Ishikawa (cell line): ENCODE results near the gene TNFAIP2.

Source experiments
- CEBPB ChIP-seq: IDR thresholded peaks from 2 replicates; pipeline ENCODE4 v1.6.1; 2012
- CREB1 ChIP-seq: IDR thresholded peaks from 2 replicates; pipeline ENCODE4 v1.6.1; 2012; ENCODE audit warnings: low read depth
- EGR1 ChIP-seq: IDR thresholded peaks from 2 replicates; pipeline ENCODE4 v1.6.1; 2012
- EP300 ChIP-seq: IDR thresholded peaks from 2 replicates; pipeline ENCODE4 v1.6.1; 2012; ENCODE audit warnings: borderline replicate concordance
- FOXM1 ChIP-seq: IDR thresholded peaks from 2 replicates; pipeline ENCODE4 v1.6.1; 2012; ENCODE audit warnings: low read depth, borderline replicate concordance
- NFIC ChIP-seq: IDR thresholded peaks from 2 replicates; pipeline ENCODE4 v1.6.1; 2012
- RAD21 ChIP-seq: IDR thresholded peaks from 2 replicates; pipeline ENCODE4 v1.6.1; 2012; ENCODE audit warnings: low read depth
- TAF1 ChIP-seq: IDR thresholded peaks from 2 replicates; pipeline ENCODE4 v1.6.1; 2012; ENCODE audit warnings: low read depth, mild to moderate bottlenecking
- TCF12 ChIP-seq: IDR thresholded peaks from 2 replicates; pipeline ENCODE4 v1.6.1; 2012; ENCODE audit warnings: low read depth
- TEAD4 ChIP-seq: IDR thresholded peaks from 2 replicates; pipeline ENCODE4 v1.6.1; 2012
- YY1 ChIP-seq: IDR thresholded peaks from 2 replicates; pipeline ENCODE4 v1.6.1; 2012; ENCODE audit warnings: low read depth
- ZBTB7A ChIP-seq: IDR thresholded peaks from 2 replicates; pipeline ENCODE4 v1.6.1; 2012; ENCODE audit warnings: low read depth
- TF ChIP-seq, protein P1 (sequence below): IDR thresholded peaks from 2 replicates; pipeline ENCODE4 v1.6.1; 2012
- TF ChIP-seq, protein P2 (sequence below): IDR thresholded peaks from 2 replicates; pipeline ENCODE4 v1.6.1; 2012
- TF ChIP-seq, protein P3 (sequence below): IDR thresholded peaks from 2 replicates; pipeline ENCODE4 v1.6.1; 2012; ENCODE audit warnings: low read depth, mild to moderate bottlenecking

TNFAIP2 gene

DNA sequence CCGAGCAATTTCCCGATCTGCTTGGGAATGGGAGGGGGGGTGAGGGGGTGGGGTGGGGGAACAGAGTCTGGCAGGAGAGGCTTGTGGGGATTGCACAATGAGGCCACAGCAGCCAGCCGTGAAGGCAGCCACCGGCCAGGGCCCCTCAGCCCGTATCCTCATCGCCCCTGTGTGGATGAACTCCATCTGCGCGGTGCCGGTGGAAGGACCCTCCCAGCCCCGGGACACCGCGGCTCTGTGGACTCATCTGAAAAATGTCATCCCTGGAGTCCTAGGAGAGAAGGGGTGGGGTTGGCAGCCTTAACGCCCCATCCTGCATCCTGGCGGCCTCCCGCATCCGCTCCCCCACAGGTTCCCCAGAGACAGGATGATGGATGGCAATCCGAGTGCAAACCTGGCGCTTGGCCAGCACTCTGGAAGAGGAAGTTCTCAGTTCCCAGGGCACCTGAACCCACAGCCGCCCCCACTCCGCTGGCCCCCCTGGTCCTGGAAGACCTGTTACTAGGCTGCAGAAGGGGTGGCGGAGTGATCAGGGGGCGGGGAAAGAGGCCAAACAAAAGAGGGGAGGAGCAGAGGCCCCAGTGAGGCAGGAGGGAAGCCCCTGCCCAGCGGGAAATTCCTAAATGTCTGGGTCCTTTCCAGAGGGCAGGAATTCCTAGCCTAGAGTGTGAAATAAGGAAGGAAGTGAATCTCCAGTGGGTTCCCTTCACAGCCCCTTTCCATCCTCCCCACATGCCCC is 1.2 kb upstream of the TNFAIP2 start:
- TF ChIP-seq TCF12 = peak; percentile 93
- TF ChIP-seq TAF1 = no peak
- TF ChIP-seq, protein P1, sequence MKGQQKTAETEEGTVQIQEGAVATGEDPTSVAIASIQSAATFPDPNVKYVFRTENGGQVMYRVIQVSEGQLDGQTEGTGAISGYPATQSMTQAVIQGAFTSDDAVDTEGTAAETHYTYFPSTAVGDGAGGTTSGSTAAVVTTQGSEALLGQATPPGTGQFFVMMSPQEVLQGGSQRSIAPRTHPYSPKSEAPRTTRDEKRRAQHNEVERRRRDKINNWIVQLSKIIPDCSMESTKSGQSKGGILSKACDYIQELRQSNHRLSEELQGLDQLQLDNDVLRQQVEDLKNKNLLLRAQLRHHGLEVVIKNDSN = peak; percentile 12; the same call in 1 of the 2 replicates
- TF ChIP-seq RAD21 = peak; percentile 18; the same call in 1 of the 2 replicates
- TF ChIP-seq EP300 = peak; percentile 91
- no peak; the same call in 1 of the 2 replicates for TF ChIP-seq ZBTB7A
- TF ChIP-seq YY1 = peak; percentile 63
- TF ChIP-seq, protein P2, sequence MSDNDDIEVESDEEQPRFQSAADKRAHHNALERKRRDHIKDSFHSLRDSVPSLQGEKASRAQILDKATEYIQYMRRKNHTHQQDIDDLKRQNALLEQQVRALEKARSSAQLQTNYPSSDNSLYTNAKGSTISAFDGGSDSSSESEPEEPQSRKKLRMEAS = no peak; the same call in none of the 2 replicates
- TF ChIP-seq TEAD4 = peak; percentile 68
- peak; percentile 80 for TF ChIP-seq CEBPB
- TF ChIP-seq NFIC = peak; percentile 99
- peak; percentile 63; the same call in 1 of the 2 replicates for TF ChIP-seq FOXM1
- peak; percentile 87 for TF ChIP-seq EGR1
- TF ChIP-seq, protein P3, sequence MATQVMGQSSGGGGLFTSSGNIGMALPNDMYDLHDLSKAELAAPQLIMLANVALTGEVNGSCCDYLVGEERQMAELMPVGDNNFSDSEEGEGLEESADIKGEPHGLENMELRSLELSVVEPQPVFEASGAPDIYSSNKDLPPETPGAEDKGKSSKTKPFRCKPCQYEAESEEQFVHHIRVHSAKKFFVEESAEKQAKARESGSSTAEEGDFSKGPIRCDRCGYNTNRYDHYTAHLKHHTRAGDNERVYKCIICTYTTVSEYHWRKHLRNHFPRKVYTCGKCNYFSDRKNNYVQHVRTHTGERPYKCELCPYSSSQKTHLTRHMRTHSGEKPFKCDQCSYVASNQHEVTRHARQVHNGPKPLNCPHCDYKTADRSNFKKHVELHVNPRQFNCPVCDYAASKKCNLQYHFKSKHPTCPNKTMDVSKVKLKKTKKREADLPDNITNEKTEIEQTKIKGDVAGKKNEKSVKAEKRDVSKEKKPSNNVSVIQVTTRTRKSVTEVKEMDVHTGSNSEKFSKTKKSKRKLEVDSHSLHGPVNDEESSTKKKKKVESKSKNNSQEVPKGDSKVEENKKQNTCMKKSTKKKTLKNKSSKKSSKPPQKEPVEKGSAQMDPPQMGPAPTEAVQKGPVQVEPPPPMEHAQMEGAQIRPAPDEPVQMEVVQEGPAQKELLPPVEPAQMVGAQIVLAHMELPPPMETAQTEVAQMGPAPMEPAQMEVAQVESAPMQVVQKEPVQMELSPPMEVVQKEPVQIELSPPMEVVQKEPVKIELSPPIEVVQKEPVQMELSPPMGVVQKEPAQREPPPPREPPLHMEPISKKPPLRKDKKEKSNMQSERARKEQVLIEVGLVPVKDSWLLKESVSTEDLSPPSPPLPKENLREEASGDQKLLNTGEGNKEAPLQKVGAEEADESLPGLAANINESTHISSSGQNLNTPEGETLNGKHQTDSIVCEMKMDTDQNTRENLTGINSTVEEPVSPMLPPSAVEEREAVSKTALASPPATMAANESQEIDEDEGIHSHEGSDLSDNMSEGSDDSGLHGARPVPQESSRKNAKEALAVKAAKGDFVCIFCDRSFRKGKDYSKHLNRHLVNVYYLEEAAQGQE = no peak
- TF ChIP-seq CREB1 = no peak

DNA sequence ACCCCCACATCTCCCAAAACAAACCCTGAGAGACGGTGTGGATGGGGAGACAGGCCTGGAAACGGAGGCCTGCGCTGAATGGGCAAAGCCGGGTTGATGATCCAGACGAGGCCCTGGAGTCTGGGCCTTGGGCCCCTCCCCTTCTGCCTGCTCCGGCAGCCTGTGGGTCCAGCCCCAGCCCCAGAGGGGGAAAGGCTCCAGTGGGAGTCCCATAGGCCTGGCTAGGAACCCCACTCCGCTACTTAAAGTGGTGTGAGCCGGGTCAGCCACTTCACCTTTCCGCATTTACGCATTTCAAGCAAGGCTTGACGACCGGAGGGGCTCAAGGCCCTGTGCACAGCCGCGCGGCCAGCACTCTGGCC is 695 bp upstream of the TNFAIP2 start:
- TF ChIP-seq NFIC (no peak), CEBPB (no peak), YY1 (no peak)

DNA sequence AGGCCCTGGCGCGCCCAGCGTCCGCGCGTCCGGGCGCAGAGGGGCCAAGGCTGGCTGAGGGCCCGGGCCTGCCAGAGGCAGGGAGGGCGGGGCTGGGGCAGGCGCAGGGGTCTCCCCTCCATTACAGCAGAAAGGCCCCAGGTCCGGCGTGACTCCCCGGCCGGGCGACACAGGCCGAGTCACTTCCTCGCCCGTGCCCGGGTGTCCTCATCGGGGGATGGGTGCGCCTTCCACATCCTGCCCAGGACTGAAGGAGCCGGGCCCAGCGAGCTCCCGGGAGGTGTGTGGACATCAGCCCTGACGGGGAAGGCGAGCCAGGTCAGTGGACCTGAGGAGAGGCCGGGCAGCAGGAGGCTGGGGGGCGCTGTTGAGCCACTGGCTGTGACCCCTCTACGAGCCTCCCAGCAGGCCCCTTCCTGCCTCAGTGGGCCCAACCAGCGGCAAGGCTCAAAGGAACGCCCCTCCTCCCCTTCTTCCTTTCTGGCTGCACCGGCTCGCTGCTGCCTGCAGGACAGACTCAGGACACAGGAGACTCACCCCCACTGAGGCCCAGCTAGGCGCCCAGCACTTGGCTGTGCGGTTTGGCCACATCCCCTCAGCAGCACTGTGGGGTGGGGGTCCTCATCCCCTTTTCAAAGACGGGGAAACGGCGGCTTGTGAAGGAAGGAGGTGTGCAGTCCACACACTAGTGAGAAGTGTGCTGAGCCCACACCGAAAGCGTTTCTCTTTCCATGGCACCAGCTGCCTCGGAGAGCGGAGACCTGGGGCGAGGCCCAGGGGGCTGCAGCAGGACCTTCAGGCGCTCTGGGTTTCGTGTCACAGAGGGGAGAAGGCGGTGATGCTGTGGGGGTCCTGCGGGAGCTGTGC is 606 bp downstream of the TNFAIP2 start:
- peak; percentile 53 for TF ChIP-seq RAD21
- 0 out of 2 replicates have a peak, but pooled peaks have one; percentile 4 for TF ChIP-seq EP300
- TF ChIP-seq ZBTB7A = peak; percentile 73
- no peak for TF ChIP-seq NFIC

DNA sequence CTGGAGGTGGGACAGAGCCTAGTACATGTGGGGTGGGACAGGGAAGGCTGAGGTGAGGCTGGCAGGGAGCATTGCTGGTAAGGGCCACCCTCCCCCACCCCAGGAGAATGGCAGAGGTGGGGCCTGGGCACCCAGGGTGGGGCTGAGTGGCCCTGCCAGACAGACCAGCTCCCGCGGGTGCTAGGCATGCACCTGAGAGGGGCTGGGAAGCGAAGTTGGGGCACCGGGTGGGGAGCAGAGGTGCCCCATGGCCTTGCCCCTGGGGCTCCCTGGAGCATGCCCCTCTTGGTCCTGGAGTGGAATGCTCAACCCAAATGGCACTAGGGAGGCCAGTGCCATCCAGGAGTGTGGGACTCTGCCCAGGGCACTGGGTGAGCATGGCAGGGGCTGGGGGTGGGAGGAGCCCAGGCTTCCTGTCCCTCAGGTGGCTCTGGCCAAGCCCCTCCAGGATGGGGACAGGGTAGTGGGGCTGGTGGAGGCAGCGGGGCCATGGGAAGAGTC is 1.3 kb downstream of the TNFAIP2 start:
- no peak for TF ChIP-seq EGR1
- no peak for TF ChIP-seq TAF1
- no peak for TF ChIP-seq EP300
- TF ChIP-seq, protein P1 = no peak
- no peak for TF ChIP-seq NFIC
- TF ChIP-seq FOXM1 = no peak
- no peak for TF ChIP-seq CREB1
- no peak for TF ChIP-seq YY1
- TF ChIP-seq, protein P3 = no peak
- no peak for TF ChIP-seq CEBPB
- no peak for TF ChIP-seq RAD21
- TF ChIP-seq, protein P2 = no peak
- no peak for TF ChIP-seq TCF12
- no peak for TF ChIP-seq TEAD4
- TF ChIP-seq ZBTB7A = no peak
